ENCODE data around the gene PRKAG2.

Gene PRKAG2

GRCh38 chr7:151699147-151699927, 177.6 kb downstream of the PRKAG2 start:
- no peaks in the 10 kb centered on the region for H4K20me1 ChIP-seq (ENCODE audit: insufficient read depth, low read length)
- H3K4me3 ChIP-seq (ENCODE audit: low read length), result no peak overlapping the region
- no peaks in the 10 kb centered on the region for H3K36me3 ChIP-seq (replicated peaks; ENCODE audit: low read depth, low read length)
- no peaks in the 10 kb centered on the region for H3K4me1 ChIP-seq (ENCODE audit: low read length)
- H3K4me2 ChIP-seq (ENCODE audit: low read length), result no peak overlapping the region
- TF ChIP-seq EZH2phosphoT487 (IDR thresholded peaks at IDR 0.05; ENCODE audit: low read depth) (no peak), CTCF (IDR thresholded peaks at IDR 0.05; ENCODE audit: low read depth, low read length) (no peak)
- no peaks in the 10 kb centered on the region for H3K79me2 ChIP-seq (ENCODE audit: low read length)
- no peak overlapping the region for H3K9ac ChIP-seq (ENCODE audit: low read length)
- H3K9me3 ChIP-seq (ENCODE audit: insufficient read depth, low read length), result no peaks in the 10 kb centered on the region
- H2AFZ ChIP-seq (ENCODE audit: low read depth, low read length), result no peak overlapping the region
- no peaks in the 10 kb centered on the region for H3K27me3 ChIP-seq (ENCODE audit: low read depth, low read length)
- no peak overlapping the region for H3K27ac ChIP-seq (ENCODE audit: low read length)

- Histone ChIP-seq H3K36me3 (replicated peaks; ENCODE audit: low read depth, low read length) (no peaks in the 10 kb centered on the region), H3K27ac (ENCODE audit: low read length) (no peak overlapping the region), H3K4me1 (ENCODE audit: low read length) (no peaks in the 10 kb centered on the region), H3K9me3 (ENCODE audit: insufficient read depth, low read length) (no peaks in the 10 kb centered on the region), H3K4me2 (ENCODE audit: low read length) (no peak overlapping the region), H3K27me3 (ENCODE audit: low read depth, low read length) (no peaks in the 10 kb centered on the region), H3K4me3 (ENCODE audit: low read length) (no peak overlapping the region), H3K9ac (ENCODE audit: low read length) (no peak overlapping the region), H2AFZ (ENCODE audit: low read depth, low read length) (no peak overlapping the region), H4K20me1 (ENCODE audit: insufficient read depth, low read length) (no peaks in the 10 kb centered on the region), H3K79me2 (ENCODE audit: low read length) (no peaks in the 10 kb centered on the region)
- no peak for TF ChIP-seq CTCF (IDR thresholded peaks at IDR 0.05; ENCODE audit: low read depth, low read length)
- no peak for TF ChIP-seq EZH2phosphoT487 (IDR thresholded peaks at IDR 0.05; ENCODE audit: low read depth)
These were observed 179.0 kb downstream of the PRKAG2 start for GRCh38 chr7:151697942-151698341.

GRCh38 chr7:151697515-151697895, 179.4 kb downstream of the PRKAG2 start:
- TF ChIP-seq CTCF (IDR thresholded peaks at IDR 0.05; ENCODE audit: low read depth, low read length) (no peak), EZH2phosphoT487 (IDR thresholded peaks at IDR 0.05; ENCODE audit: low read depth) (no peak)
- Histone ChIP-seq H3K27me3 (ENCODE audit: low read depth, low read length) (no peaks in the 10 kb centered on the region), H3K79me2 (ENCODE audit: low read length) (no peaks in the 10 kb centered on the region), H3K4me1 (ENCODE audit: low read length) (no peaks in the 10 kb centered on the region), H3K9me3 (ENCODE audit: insufficient read depth, low read length) (no peaks in the 10 kb centered on the region), H2AFZ (ENCODE audit: low read depth, low read length) (no peak overlapping the region), H3K4me3 (ENCODE audit: low read length) (no peak overlapping the region), H3K27ac (ENCODE audit: low read length) (no peak overlapping the region), H3K9ac (ENCODE audit: low read length) (no peak overlapping the region), H4K20me1 (ENCODE audit: insufficient read depth, low read length) (no peaks in the 10 kb centered on the region), H3K36me3 (replicated peaks; ENCODE audit: low read depth, low read length) (no peaks in the 10 kb centered on the region), H3K4me2 (ENCODE audit: low read length) (no peak overlapping the region)

GRCh38 chr7:151696721-151697514, 180.0 kb downstream of the PRKAG2 start:
- Histone ChIP-seq H3K9me3 (ENCODE audit: insufficient read depth, low read length) (no peaks in the 10 kb centered on the region), H3K4me1 (ENCODE audit: low read length) (no peaks in the 10 kb centered on the region), H3K79me2 (ENCODE audit: low read length) (no peaks in the 10 kb centered on the region), H3K4me3 (ENCODE audit: low read length) (no peak overlapping the region), H4K20me1 (ENCODE audit: insufficient read depth, low read length) (no peaks in the 10 kb centered on the region), H3K27ac (ENCODE audit: low read length) (no peak overlapping the region), H3K4me2 (ENCODE audit: low read length) (no peak overlapping the region), H3K27me3 (ENCODE audit: low read depth, low read length) (no peaks in the 10 kb centered on the region), H3K9ac (ENCODE audit: low read length) (no peak overlapping the region), H2AFZ (ENCODE audit: low read depth, low read length) (no peak overlapping the region), H3K36me3 (replicated peaks; ENCODE audit: low read depth, low read length) (no peaks in the 10 kb centered on the region)
- TF ChIP-seq CTCF (IDR thresholded peaks at IDR 0.05; ENCODE audit: low read depth, low read length), result no peak
